ENCODE data around the gene C16orf82. TPM values are rescaled to one million over a fixed set of nuclear protein-coding genes. Genes with fewer than 3 reads are reported as not detected.

The C16orf82 gene
- total RNA-seq (ENCODE audit: unreplicated experiment), result not detected
- long read RNA-seq, result 0 reads

DNA sequence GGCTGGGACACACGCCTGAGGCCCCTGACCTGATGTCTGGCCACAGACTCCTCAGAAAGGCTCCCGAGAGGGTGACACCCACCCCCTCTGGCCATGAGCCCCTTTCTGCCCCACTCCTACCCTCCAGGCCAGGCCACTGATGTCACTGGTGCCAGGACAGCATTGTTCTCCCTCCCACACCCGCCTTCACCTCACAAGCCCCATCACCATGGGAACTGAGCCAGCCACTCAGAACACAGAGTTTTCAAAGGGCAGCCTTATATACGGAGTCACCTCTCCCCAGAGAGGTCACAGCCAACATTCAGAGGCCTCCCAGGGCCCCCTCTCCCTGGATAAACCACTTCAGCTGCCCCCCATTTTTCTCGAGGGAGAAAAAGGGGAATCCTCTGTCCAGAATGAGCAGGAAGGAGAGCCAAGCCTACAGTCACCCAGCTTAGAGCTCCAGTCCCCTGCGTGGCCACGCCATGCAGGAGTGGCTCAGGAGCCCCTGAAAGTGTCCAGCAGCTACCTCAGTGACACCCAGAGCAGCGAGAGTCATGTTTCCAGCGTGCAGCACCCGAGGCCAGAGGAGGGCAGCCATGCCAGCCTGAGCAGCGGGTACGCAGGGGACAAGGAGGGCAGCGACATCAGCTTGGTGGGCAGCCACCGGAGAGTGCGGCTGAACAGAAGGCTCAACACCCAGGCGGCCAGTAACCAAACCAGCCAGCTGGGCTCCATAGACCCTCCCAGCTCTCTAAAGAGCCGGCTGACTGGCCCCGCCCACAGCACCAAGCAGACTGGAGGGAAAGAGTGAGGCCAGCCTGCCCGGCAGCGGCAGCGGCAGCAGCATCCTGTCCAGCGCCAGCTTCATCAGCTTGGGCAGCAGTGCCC lies at the start of gene C16orf82:
TSS of gene C16orf82 (plus strand) at position 260 of the 870 bp plus-strand sequence.
- Mint-ChIP-seq H3K4me3 (ENCODE audit: unreplicated experiment) (no peak within 1 kb of the TSS), H3K27ac (ENCODE audit: unreplicated experiment) (no peak within 1 kb of the TSS)
- TF ChIP-seq, protein P1, sequence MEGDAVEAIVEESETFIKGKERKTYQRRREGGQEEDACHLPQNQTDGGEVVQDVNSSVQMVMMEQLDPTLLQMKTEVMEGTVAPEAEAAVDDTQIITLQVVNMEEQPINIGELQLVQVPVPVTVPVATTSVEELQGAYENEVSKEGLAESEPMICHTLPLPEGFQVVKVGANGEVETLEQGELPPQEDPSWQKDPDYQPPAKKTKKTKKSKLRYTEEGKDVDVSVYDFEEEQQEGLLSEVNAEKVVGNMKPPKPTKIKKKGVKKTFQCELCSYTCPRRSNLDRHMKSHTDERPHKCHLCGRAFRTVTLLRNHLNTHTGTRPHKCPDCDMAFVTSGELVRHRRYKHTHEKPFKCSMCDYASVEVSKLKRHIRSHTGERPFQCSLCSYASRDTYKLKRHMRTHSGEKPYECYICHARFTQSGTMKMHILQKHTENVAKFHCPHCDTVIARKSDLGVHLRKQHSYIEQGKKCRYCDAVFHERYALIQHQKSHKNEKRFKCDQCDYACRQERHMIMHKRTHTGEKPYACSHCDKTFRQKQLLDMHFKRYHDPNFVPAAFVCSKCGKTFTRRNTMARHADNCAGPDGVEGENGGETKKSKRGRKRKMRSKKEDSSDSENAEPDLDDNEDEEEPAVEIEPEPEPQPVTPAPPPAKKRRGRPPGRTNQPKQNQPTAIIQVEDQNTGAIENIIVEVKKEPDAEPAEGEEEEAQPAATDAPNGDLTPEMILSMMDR (IDR thresholded peaks at IDR 0.05; ENCODE audit: unreplicated experiment), result no peak

DNA sequence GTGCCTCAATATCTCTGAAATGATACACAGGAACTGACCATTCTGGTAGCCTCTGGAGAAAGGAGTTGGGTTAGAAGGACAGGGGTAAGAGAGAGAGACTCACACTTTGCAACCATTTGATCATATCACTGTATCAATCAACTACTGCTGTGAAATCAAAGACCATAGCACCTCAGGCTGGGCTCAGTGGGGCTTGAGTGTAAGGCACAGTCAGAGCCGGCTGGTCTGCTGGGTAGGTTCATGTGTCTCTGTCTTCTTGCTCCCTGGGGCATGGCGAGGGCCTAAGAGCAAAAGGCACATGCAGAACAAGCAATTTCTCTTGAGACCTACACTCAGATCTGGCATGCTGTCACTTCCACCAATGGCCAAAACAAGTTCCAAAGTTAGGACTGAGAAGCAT lies 46.7 kb upstream of the C16orf82 start:
- Mint-ChIP-seq H3K4me1 (ENCODE audit: unreplicated experiment) (no peaks in the 10 kb centered on the region), H3K27me3 (ENCODE audit: unreplicated experiment) (peaks cover 9% of the 10 kb centered on the region), H3K4me3 (ENCODE audit: unreplicated experiment) (no peak overlapping the region), H3K9me3 (ENCODE audit: unreplicated experiment) (peaks cover 37% of the 10 kb centered on the region), H3K27ac (ENCODE audit: unreplicated experiment) (no peak overlapping the region), H3K36me3 (ENCODE audit: low read depth, unreplicated experiment) (peaks cover 13% of the 10 kb centered on the region)
- TF ChIP-seq, protein P1 (IDR thresholded peaks at IDR 0.05; ENCODE audit: unreplicated experiment), result no peak
- no peak for DNase-seq (ENCODE audit: low spot score)

More for the DNA sequence above, at the start of gene C16orf82:
- Mint-ChIP-seq H3K9me3 (ENCODE audit: unreplicated experiment) (peaks cover 24% of the 10 kb centered on the region), H3K4me1 (ENCODE audit: unreplicated experiment) (no peaks in the 10 kb centered on the region), H3K36me3 (ENCODE audit: low read depth, unreplicated experiment) (peaks cover 8% of the 10 kb centered on the region), H3K27me3 (ENCODE audit: unreplicated experiment) (peaks cover 7% of the 10 kb centered on the region)
- no peak for DNase-seq (ENCODE audit: low spot score)

DNA sequence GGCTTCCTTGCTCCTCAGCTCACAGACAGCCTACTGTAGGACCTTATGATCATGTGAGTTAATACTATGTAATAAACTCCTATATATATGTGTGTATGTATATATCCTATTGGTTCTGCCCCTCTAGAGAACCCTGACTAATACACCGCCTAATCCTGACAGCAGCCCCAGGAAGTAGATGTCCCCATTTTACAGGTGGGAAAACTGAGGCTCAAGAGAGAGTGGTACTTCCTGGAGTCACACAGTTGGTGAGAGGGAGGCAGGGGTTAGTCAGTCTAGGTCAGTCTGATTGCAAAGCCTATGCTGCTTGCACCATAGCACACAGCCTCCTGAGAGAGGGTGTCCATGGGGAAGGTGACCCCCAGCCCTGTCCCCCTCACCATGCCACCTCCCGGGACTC lies 42.7 kb upstream of the C16orf82 start:
- no peaks in the 10 kb centered on the region for H3K4me1 Mint-ChIP-seq (ENCODE audit: unreplicated experiment)
- TF ChIP-seq, protein P1 (IDR thresholded peaks at IDR 0.05; ENCODE audit: unreplicated experiment), result no peak
- H3K27ac Mint-ChIP-seq (ENCODE audit: unreplicated experiment), result no peak overlapping the region
- H3K36me3 Mint-ChIP-seq (ENCODE audit: low read depth, unreplicated experiment), result peaks cover 13% of the 10 kb centered on the region
- DNase-seq (ENCODE audit: low spot score), result no peak
- H3K4me3 Mint-ChIP-seq (ENCODE audit: unreplicated experiment), result no peak overlapping the region
- H3K27me3 Mint-ChIP-seq (ENCODE audit: unreplicated experiment), result peaks cover 9% of the 10 kb centered on the region
- peaks cover 46% of the 10 kb centered on the region for H3K9me3 Mint-ChIP-seq (ENCODE audit: unreplicated experiment)

DNA sequence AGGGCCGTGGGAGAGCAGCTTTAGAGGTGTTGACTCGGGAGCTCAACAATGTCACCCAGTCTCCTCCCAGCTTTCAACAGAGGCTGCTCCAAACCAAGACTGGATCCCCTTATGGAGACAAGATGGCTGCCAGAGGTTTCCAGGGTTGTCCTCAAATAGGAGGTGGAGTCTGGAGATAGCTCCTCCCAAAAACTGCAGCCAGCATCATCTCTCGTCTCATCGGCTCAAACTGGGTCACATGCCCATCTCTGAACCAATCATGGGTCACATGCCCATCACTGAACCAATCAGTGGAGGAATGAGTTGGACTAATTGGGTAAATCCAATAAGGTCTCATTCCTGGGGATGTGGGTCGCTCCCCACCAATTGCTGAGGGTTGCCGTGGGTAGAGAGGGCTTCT lies 41.1 kb upstream of the C16orf82 start:
- TF ChIP-seq, protein P1 (IDR thresholded peaks at IDR 0.05; ENCODE audit: unreplicated experiment), result no peak
- DNase-seq (ENCODE audit: low spot score), result no peak
- Mint-ChIP-seq H3K36me3 (ENCODE audit: low read depth, unreplicated experiment) (peaks cover 14% of the 10 kb centered on the region), H3K4me1 (ENCODE audit: unreplicated experiment) (no peaks in the 10 kb centered on the region), H3K9me3 (ENCODE audit: unreplicated experiment) (peaks cover 41% of the 10 kb centered on the region), H3K27ac (ENCODE audit: unreplicated experiment) (no peak overlapping the region), H3K27me3 (ENCODE audit: unreplicated experiment) (peaks cover 11% of the 10 kb centered on the region), H3K4me3 (ENCODE audit: unreplicated experiment) (no peak overlapping the region)

DNA sequence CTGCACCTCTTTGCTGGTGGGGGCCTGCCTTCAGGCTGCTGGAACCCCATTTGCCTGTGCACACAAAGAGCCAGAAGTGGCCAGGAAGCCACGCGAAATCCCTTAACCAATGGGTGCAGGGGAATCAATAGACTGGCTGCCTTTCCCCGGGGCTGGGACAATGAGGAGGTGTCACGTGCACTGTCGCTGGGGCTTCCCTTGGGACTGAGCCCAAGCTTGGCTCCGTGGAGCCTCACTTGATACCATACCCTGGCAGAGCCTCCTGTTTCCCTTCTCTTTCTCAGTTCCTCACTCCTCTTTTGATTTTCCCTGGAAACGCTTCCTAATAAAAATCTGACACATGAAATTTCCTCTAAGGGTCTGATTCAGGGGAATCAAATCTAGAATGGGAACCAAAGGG lies 38.8 kb upstream of the C16orf82 start:
- H3K9me3 Mint-ChIP-seq (ENCODE audit: unreplicated experiment), result peaks cover 34% of the 10 kb centered on the region
- H3K4me1 Mint-ChIP-seq (ENCODE audit: unreplicated experiment), result no peaks in the 10 kb centered on the region
- H3K4me3 Mint-ChIP-seq (ENCODE audit: unreplicated experiment), result no peak overlapping the region
- peaks cover 10% of the 10 kb centered on the region for H3K36me3 Mint-ChIP-seq (ENCODE audit: low read depth, unreplicated experiment)
- H3K27me3 Mint-ChIP-seq (ENCODE audit: unreplicated experiment), result peaks cover 3% of the 10 kb centered on the region
- H3K27ac Mint-ChIP-seq (ENCODE audit: unreplicated experiment), result no peak overlapping the region
- DNase-seq (ENCODE audit: low spot score), result no peak
- TF ChIP-seq, protein P1 (IDR thresholded peaks at IDR 0.05; ENCODE audit: unreplicated experiment), result no peak
